Measurements from ENCODE around the gene PDCD1.
"Not testable (repeated sequence)": the region's sequence is repeated elsewhere in the genome, so short reads cannot be mapped to it uniquely, and the experiment has no call there.

The PDCD1 gene

DNA sequence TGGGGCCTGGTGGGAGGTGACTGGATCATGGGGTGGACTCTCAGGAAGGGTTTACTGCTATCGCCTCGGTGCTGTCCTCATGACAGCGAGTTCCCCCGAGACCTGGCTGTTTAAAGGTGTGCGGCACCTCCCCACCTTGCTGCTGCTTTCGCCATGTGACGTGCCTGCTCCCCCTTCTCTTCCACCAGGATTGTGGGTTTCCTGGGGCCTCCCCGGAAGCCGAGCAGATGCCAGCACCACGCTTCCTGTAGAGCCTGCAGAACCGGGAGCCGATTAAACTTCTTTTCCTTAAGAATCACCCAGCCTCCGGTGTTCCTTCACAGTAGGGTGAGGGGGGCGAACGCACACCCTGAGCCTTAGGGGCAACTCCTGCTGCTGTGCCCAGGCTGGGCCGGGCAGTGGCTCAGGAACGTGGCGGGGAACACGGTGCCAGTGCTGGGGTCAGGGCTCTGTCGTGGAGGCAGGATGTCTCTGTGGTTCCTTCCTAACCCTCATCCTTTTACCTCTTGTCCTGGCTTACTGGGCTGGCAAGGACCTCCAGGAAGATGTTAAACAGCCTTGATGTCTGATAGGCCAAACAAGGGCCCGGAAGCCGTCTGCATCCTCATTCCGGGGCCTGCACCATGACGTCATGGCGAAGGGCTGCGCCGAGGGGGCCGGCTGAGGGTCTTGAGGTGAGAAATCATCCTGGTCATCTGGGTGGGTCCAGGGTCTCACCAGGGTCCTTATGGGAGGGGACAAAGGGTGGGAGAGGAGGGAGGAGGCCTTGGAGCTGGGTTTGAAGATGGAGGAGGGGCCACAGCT lies 37.0 kb downstream of the PDCD1 start:
- Histone ChIP-seq H2BK12ac (ENCODE audit: low read length in 2 of 2) (no peak overlapping the region), H3K36me3 (ENCODE audit: control insufficient read depth in 1 of 2, insufficient read depth in 2 of 2, low read depth in 1 of 2, low read length in 2 of 2) (no peaks in the 10 kb centered on the region), H4K91ac (ENCODE audit: low read length) (no peak overlapping the region), H3K4me3 (ENCODE audit: insufficient read depth in 1 of 2, low read depth in 1 of 2, low read length in 2 of 2) (no peak overlapping the region), H2AK5ac (ENCODE audit: low read length, severe bottlenecking) (no peak overlapping the region), H3K4ac (ENCODE audit: low read depth in 1 of 2, low read length in 2 of 2) (no peak overlapping the region), H3K9me3 (ENCODE audit: control insufficient read depth, low read length) (peaks cover 22% of the 10 kb centered on the region), H3K18ac (ENCODE audit: low read depth in 1 of 2, low read length in 2 of 2) (no peak overlapping the region), H3K23ac (ENCODE audit: low read length in 2 of 2) (no peak overlapping the region), H2BK120ac (ENCODE audit: low read depth, low read length) (no peak overlapping the region), H4K8ac (ENCODE audit: low read length) (no peak overlapping the region), H3K27me3 (ENCODE audit: control insufficient read depth in 1 of 2, insufficient read depth in 1 of 2, low read length in 2 of 2) (peaks cover 0 to 31% of the 10 kb centered on the region in 2 experiments), H3K4me1 (ENCODE audit: control insufficient read depth, insufficient read depth, low read depth, low read length) (no peaks in the 10 kb centered on the region), H2BK5ac (ENCODE audit: low read depth, low read length, poor library complexity, severe bottlenecking) (no peak overlapping the region), H3K27ac (ENCODE audit: low read length, poor library complexity, severe bottlenecking) (no peak overlapping the region), H3K79me1 (replicated peaks; ENCODE audit: low read length, poor library complexity, severe bottlenecking) (no peaks in the 10 kb centered on the region), H3K9ac (ENCODE audit: low read length) (no peak overlapping the region), H3K14ac (ENCODE audit: low read length in 2 of 2) (no peak overlapping the region), H2BK15ac (ENCODE audit: low read depth, poor library complexity, severe bottlenecking) (no peak overlapping the region), H2AFZ (ENCODE audit: low read depth, low read length) (no peak overlapping the region), H3K4me2 (ENCODE audit: low read length, poor library complexity, severe bottlenecking) (no peak overlapping the region)
- no peak for DNase-seq
- 92% methylated on average over 28 of the region's 28 CpGs for WGBS

- H3K9me3 ChIP-seq (ENCODE audit: control insufficient read depth, low read length): peaks cover 16% of the 10 kb centered on the region
- no peak overlapping the region for H3K14ac ChIP-seq (ENCODE audit: low read length in 2 of 2)
- H3K79me1 ChIP-seq (replicated peaks; ENCODE audit: low read length, poor library complexity, severe bottlenecking): no peaks in the 10 kb centered on the region
- H4K91ac ChIP-seq (ENCODE audit: low read length): no peak overlapping the region
- no peak overlapping the region for H2BK5ac ChIP-seq (ENCODE audit: low read depth, low read length, poor library complexity, severe bottlenecking)
- no peak overlapping the region for H2AK5ac ChIP-seq (ENCODE audit: low read length, severe bottlenecking)
- H2BK120ac ChIP-seq (ENCODE audit: low read depth, low read length): no peak overlapping the region
- no peak for DNase-seq
- H4K8ac ChIP-seq (ENCODE audit: low read length): no peak overlapping the region
- WGBS: 90% methylated on average over 28 of the region's 31 CpGs
- H3K4ac ChIP-seq (ENCODE audit: low read depth in 1 of 2, low read length in 2 of 2): no peak overlapping the region
- H3K4me2 ChIP-seq (ENCODE audit: low read length, poor library complexity, severe bottlenecking): no peak overlapping the region
- H3K18ac ChIP-seq (ENCODE audit: low read depth in 1 of 2, low read length in 2 of 2): no peak overlapping the region
- no peaks in the 10 kb centered on the region for H3K4me1 ChIP-seq (ENCODE audit: control insufficient read depth, insufficient read depth, low read depth, low read length)
- no peak overlapping the region for H3K9ac ChIP-seq (ENCODE audit: low read length)
- H3K27ac ChIP-seq (ENCODE audit: low read length, poor library complexity, severe bottlenecking): no peak overlapping the region
- no peak overlapping the region for H3K23ac ChIP-seq (ENCODE audit: low read length in 2 of 2)
- no peak overlapping the region for H2BK15ac ChIP-seq (ENCODE audit: low read depth, poor library complexity, severe bottlenecking)
- H2BK12ac ChIP-seq (ENCODE audit: low read length in 2 of 2): no peak overlapping the region
- no peak overlapping the region for H3K4me3 ChIP-seq (ENCODE audit: insufficient read depth in 1 of 2, low read depth in 1 of 2, low read length in 2 of 2)
- H2AFZ ChIP-seq (ENCODE audit: low read depth, low read length): no peak overlapping the region
- peaks cover 0 to 39% of the 10 kb centered on the region in 2 experiments for H3K27me3 ChIP-seq (ENCODE audit: control insufficient read depth in 1 of 2, insufficient read depth in 1 of 2, low read length in 2 of 2)
- no peaks in the 10 kb centered on the region for H3K36me3 ChIP-seq (ENCODE audit: control insufficient read depth in 1 of 2, insufficient read depth in 2 of 2, low read depth in 1 of 2, low read length in 2 of 2)
Measured at GRCh38 chr2:241820625-241821384, 37.9 kb downstream of the PDCD1 start.

- H2BK120ac ChIP-seq (ENCODE audit: low read depth, low read length); H2BK15ac ChIP-seq (ENCODE audit: low read depth, poor library complexity, severe bottlenecking); H4K8ac ChIP-seq (ENCODE audit: low read length); DNase-seq; H3K79me1 ChIP-seq (replicated peaks; ENCODE audit: low read length, poor library complexity, severe bottlenecking); H3K14ac ChIP-seq (ENCODE audit: low read length in 2 of 2); H3K18ac ChIP-seq (ENCODE audit: low read depth in 1 of 2, low read length in 2 of 2); H3K4me1 ChIP-seq (ENCODE audit: control insufficient read depth, insufficient read depth, low read depth, low read length); H3K36me3 ChIP-seq (ENCODE audit: control insufficient read depth in 1 of 2, insufficient read depth in 2 of 2, low read depth in 1 of 2, low read length in 2 of 2); H2AFZ ChIP-seq (ENCODE audit: low read depth, low read length); H2BK12ac ChIP-seq (ENCODE audit: low read length in 2 of 2); H4K91ac ChIP-seq (ENCODE audit: low read length); H3K9ac ChIP-seq (ENCODE audit: low read length); H3K4ac ChIP-seq (ENCODE audit: low read depth in 1 of 2, low read length in 2 of 2); H3K27ac ChIP-seq (ENCODE audit: low read length, poor library complexity, severe bottlenecking); H3K4me3 ChIP-seq (ENCODE audit: insufficient read depth in 1 of 2, low read depth in 1 of 2, low read length in 2 of 2); H2BK5ac ChIP-seq (ENCODE audit: low read depth, low read length, poor library complexity, severe bottlenecking); H3K23ac ChIP-seq (ENCODE audit: low read length in 2 of 2); H2AK5ac ChIP-seq (ENCODE audit: low read length, severe bottlenecking); H3K4me2 ChIP-seq (ENCODE audit: low read length, poor library complexity, severe bottlenecking): not testable (repeated sequence)
- peaks cover 11% of the 10 kb centered on the region for H3K9me3 ChIP-seq (ENCODE audit: control insufficient read depth, low read length)
- peaks cover 0 to 44% of the 10 kb centered on the region in 2 experiments for H3K27me3 ChIP-seq (ENCODE audit: control insufficient read depth in 1 of 2, insufficient read depth in 1 of 2, low read length in 2 of 2)
- WGBS: 89% methylated on average over 26 of the region's 27 CpGs
Measured at GRCh38 chr2:241819947-241820624, 38.6 kb downstream of the PDCD1 start.

DNA sequence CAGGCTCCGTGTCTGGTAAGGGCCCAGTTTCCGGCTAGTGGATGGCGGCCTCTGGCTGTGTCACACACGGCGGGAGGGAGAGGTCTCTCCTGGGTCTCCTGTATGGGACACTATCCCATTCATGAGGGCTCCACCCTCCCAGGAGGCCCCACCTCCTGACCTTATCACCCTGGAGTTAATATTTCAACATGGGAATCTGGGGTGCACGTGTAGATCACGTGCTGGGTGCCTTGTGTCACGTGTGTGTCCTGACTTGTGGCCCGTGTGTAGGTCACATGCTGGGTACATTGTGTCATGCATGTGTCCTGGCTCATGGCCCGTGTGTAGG lies 39.8 kb downstream of the PDCD1 start:
- H3K27me3 ChIP-seq (ENCODE audit: control insufficient read depth in 1 of 2, insufficient read depth in 1 of 2, low read length in 2 of 2): peaks cover 0 to 50% of the 10 kb centered on the region in 2 experiments
- H3K4me1 ChIP-seq (ENCODE audit: control insufficient read depth, insufficient read depth, low read depth, low read length): no peaks in the 10 kb centered on the region
- no peak overlapping the region for H3K4ac ChIP-seq (ENCODE audit: low read depth in 1 of 2, low read length in 2 of 2)
- H4K91ac ChIP-seq (ENCODE audit: low read length): no peak overlapping the region
- H3K79me1 ChIP-seq (replicated peaks; ENCODE audit: low read length, poor library complexity, severe bottlenecking): no peaks in the 10 kb centered on the region
- H3K9me3 ChIP-seq (ENCODE audit: control insufficient read depth, low read length): peaks cover 4% of the 10 kb centered on the region
- no peak overlapping the region for H3K18ac ChIP-seq (ENCODE audit: low read depth in 1 of 2, low read length in 2 of 2)
- H4K8ac ChIP-seq (ENCODE audit: low read length): no peak overlapping the region
- no peak overlapping the region for H3K4me3 ChIP-seq (ENCODE audit: insufficient read depth in 1 of 2, low read depth in 1 of 2, low read length in 2 of 2)
- no peak overlapping the region for H3K4me2 ChIP-seq (ENCODE audit: low read length, poor library complexity, severe bottlenecking)
- no peak overlapping the region for H3K14ac ChIP-seq (ENCODE audit: low read length in 2 of 2)
- no peak overlapping the region for H3K9ac ChIP-seq (ENCODE audit: low read length)
- no peak overlapping the region for H3K23ac ChIP-seq (ENCODE audit: low read length in 2 of 2)
- whole genome bisulfite sequencing: 88% methylated on average over 10 of the region's 10 CpGs
- H2BK5ac ChIP-seq (ENCODE audit: low read depth, low read length, poor library complexity, severe bottlenecking): no peak overlapping the region
- H2AK5ac ChIP-seq (ENCODE audit: low read length, severe bottlenecking): no peak overlapping the region
- no peak overlapping the region for H2BK15ac ChIP-seq (ENCODE audit: low read depth, poor library complexity, severe bottlenecking)
- H3K36me3 ChIP-seq (ENCODE audit: control insufficient read depth in 1 of 2, insufficient read depth in 2 of 2, low read depth in 1 of 2, low read length in 2 of 2): no peaks in the 10 kb centered on the region
- no peak overlapping the region for H3K27ac ChIP-seq (ENCODE audit: low read length, poor library complexity, severe bottlenecking)
- no peak overlapping the region for H2AFZ ChIP-seq (ENCODE audit: low read depth, low read length)
- DNase-seq: no peak
- H2BK120ac ChIP-seq (ENCODE audit: low read depth, low read length): no peak overlapping the region
- H2BK12ac ChIP-seq (ENCODE audit: low read length in 2 of 2): no peak overlapping the region

All from mesenchymal stem cell (in vitro differentiated cells and primary cell).